Choroid plexus epithelial cell (primary cell): ENCODE measurements around the gene NACC2.

Experiments used
- DNase-seq: peaks from one replicate; pipeline ENCODE4 v3.0.0-alpha.2; 2010; ENCODE audit warnings: low read depth
- H3K4me3 ChIP-seq: 2 replicates; pipeline ENCODE4 v1.5.1; 2011; ENCODE audit warnings: low read depth, mild to moderate bottlenecking, control low read depth, low read length, moderate library complexity
- CTCF ChIP-seq: conservative IDR thresholded peaks from 2 replicates; pipeline ENCODE4 v1.5.1; 2011; ENCODE audit warnings: low read depth, mild to moderate bottlenecking, control low read depth, inconsistent platforms, low read length, moderate library complexity

Gene NACC2

DNA sequence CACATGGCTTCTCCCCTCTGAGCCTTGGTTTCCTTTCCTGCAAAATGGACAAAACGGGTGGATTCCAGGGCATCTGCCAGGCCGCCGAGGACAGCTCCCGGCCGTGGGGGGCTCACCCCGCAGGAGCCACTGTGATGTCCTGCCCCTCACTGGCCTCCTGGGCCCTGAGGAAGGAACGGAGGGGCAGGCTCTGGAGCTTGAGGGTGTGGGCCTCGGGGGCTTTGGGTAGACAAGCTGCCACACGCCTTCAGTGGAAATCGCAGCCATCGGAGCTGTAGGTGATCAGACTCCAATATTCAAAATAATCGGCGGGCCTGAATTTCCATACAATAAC lies 101.7 kb downstream of the NACC2 start:
- DNase-seq: no peak
- no peak for TF ChIP-seq CTCF
- H3K4me3 ChIP-seq: no peak overlapping the region

GRCh38 chr9:135992486-135993408 lies 102.3 kb downstream of the NACC2 start:
- peak; percentile 86 for DNase-seq
- no peak for TF ChIP-seq CTCF
- H3K4me3 ChIP-seq: peak overlapping the region; percentile 32

GRCh38 chr9:135991771-135992170 lies 103.3 kb downstream of the NACC2 start:
- H3K4me3 ChIP-seq: no peak overlapping the region
- no peak for DNase-seq
- no peak for TF ChIP-seq CTCF

DNA sequence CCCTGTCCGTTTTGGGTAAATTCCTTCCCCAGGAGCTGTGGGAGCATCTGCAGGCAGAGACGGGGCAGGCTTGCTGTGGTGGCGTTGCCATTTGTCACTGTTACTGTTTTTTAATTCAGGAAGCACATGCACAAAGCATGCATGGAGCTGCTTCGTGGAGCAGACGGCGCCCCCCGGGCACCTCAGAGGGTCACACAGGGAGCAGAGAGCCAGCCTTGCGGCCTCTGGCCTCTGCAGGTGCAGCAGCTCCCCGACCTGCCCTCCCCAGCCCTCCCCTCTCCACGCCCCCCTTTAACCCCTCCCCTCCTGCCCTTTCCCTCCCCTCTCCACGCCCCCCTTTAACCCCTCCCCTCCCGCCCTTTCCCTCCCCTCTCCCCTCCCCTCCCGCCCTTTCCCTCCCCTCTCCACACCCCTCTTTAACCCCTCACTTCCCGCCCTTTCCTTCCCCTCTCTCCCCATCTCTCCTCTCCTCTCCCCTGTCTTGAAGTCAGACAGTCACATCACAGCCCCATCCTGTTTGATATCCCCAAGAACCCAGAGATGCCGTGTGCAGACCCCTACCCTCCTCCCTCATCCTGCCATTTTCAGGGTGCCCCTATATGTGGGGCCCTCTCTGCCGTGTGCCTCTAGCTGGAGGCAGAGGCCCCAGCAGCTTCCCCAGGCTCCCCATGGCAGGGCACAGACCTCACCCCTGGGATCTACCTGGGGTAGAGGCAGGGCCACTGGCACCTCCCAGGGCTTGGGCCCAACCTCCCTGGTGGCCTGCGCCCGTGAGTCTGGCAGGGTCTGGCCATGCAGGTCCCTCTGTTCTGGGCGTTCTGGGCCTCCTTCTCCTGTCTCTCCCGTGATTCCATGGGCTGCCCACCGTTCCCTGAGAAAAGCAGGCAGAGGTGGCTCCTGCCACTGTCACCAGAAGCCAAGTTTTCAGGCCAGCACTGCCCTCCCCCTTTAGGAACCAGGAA lies 104.3 kb downstream of the NACC2 start:
- TF ChIP-seq CTCF: no peak
- peak; percentile 79 for DNase-seq
- H3K4me3 ChIP-seq: no peak overlapping the region

- no peak for DNase-seq
- no peak for TF ChIP-seq CTCF
- H3K4me3 ChIP-seq: no peak overlapping the region
Observed at GRCh38 chr9:135989722-135990467, 105.2 kb downstream of the NACC2 start.

DNA sequence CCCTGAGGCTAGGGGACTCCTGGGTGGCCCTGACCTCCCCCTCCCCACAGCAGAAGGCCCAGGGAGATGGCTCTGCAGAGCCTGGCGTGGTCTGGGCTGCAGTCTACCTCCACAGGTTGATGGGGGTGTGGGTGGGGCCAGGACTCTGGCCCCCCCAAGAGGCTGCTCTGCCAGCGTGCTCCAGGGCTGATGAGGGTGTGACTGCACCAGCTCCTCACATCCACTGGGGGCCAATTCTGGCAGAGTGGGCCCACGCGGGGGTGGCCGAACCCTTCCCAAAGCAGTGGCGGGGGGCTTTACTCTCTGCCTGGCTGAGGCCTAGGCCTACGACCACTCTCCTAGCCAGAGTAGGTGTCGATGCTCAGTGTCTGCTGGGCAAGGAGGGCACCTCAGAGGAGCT lies 105.9 kb downstream of the NACC2 start:
- no peak overlapping the region for H3K4me3 ChIP-seq
- no peak for DNase-seq
- no peak for TF ChIP-seq CTCF
